HK-2 (cell line): ENCODE measurements around the gene ITPR3.

ENCODE experiments used
- DNase-seq: peaks from one replicate; pipeline ENCODE4 v3.0.0-alpha.2; 2018; ENCODE audit not compliant: unreplicated experiment

ITPR3 gene

GRCh38 chr6:33737267-33738026 is 116.3 kb downstream of the ITPR3 start:
- no peak for DNase-seq

GRCh38 chr6:33738153-33738552 is 117.0 kb downstream of the ITPR3 start:
- no peak for DNase-seq

GRCh38 chr6:33738879-33739278 is 117.8 kb downstream of the ITPR3 start:
- no peak for DNase-seq

- DNase-seq, result no peak
Measured at GRCh38 chr6:33739571-33739970, 118.4 kb downstream of the ITPR3 start.

- DNase-seq, result no peak
Measured at GRCh38 chr6:33740204-33740608, 119.1 kb downstream of the ITPR3 start.

- no peak for DNase-seq
Measured at GRCh38 chr6:33740794-33741193, 119.7 kb downstream of the ITPR3 start.

- DNase-seq, result no peak
Measured at GRCh38 chr6:33742092-33742491, 121.0 kb downstream of the ITPR3 start.

- DNase-seq, result no peak
Measured at GRCh38 chr6:33742837-33743236, 121.7 kb downstream of the ITPR3 start.

GRCh38 chr6:33744001-33744848 is 123.1 kb downstream of the ITPR3 start:
- peak; percentile 70 for DNase-seq

- DNase-seq, result peak; percentile 29
Measured at GRCh38 chr6:33744895-33745546, 123.9 kb downstream of the ITPR3 start.

GRCh38 chr6:33745548-33745947 is 124.4 kb downstream of the ITPR3 start:
- peak; percentile 44 for DNase-seq
